ENCODE results near the gene FAM120A.
"Not testable (repeated sequence)": the region's sequence is repeated elsewhere in the genome, so short reads cannot be mapped to it uniquely, and the experiment has no call there.

The FAM120A gene

DNA sequence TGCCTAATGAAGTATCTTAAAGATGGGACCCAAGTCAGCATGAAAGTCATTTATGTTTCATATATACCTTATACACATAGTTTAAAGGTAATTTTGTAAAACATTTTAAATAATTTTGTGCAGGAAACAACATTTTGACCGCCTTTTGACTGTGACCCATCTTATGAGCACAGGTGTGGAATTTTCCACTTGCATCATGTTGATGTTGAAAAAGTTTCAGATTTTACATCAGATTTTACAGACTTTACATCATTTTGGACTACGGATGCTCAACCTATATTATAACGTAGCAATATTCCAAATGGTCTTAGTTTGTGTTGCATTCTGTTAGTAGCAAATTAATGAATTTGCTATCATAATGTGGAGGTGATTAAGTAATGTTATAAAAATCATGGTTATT lies 23.6 kb downstream of the FAM120A start:
- no peak for DNase-seq

DNA sequence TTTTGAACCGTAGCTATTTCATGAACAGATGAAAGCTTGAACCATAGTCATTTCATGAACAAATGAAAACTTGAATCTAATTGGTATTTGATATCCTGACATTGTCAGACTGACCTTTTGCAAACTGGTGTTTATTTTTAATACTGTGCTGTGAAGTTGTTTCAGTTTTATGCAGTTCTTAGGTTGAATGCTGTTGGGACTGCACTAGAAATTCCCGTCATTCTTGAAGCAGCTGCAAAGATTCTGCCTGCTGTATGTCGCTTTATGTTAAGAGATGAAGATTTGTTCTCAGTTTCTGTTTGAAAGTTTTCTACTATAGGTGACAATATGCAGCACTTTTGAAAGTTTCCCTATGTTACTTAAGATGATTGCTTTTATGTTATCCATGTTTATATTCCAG lies 24.4 kb downstream of the FAM120A start:
- DNase-seq = no peak

DNA sequence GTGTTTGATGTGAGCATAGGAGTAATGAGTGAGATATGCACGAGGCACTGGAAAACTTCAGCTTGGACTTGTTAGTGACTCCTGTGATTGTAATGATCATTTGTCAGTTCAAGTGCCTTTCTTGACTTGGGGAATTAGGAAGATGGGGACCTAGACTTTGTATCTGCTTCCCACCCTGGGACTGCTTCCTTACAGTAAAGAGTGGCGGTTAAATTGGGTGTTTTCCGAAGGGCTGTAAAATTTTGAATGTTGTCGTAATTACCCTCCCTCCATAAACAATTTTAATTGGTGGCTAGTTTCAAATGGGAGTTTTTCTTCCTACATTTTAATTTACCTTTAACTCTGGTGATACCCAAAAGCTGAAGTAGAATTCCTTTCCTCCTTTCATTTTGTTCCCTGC lies 25.4 kb downstream of the FAM120A start:
- DNase-seq = no peak

DNA sequence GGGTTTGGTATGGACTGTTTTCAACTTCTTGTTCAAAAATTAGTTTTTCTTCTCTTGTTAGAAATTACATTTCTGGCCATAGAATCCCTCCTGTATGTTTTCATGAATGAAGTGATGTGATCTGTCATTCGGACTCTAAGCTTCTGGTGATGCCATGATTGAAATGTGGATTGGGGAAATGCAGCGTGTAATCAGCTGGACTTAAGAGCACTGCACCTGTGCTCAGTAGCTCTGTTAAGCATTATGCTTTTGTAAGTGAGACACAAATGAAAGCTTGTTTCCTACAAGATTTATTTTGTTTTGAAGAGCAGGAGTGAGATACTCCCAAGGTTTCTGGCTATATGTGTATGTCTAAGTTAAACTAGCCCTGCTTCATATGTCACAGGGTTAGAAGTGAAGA lies 25.9 kb downstream of the FAM120A start:
- no peak for DNase-seq

DNA sequence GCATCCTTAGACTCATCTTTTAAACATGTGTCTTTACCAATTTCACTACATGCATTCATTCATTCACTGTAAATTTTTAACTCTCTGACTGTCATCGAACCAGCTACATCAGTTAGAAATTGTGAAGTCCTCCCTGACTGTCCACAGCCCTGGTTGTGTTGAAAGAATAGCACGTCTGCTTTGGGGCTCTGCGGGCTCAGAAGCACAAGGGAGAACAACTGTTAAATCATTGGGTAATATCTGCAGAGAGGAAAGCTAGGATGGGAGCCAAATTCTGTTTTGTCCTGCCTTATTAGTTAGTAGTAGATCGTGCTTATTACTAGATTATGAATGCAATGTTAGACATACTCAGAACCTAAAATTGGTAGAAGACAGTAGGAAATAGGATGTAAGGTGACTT lies 28.2 kb downstream of the FAM120A start:
- no peak for DNase-seq

DNA sequence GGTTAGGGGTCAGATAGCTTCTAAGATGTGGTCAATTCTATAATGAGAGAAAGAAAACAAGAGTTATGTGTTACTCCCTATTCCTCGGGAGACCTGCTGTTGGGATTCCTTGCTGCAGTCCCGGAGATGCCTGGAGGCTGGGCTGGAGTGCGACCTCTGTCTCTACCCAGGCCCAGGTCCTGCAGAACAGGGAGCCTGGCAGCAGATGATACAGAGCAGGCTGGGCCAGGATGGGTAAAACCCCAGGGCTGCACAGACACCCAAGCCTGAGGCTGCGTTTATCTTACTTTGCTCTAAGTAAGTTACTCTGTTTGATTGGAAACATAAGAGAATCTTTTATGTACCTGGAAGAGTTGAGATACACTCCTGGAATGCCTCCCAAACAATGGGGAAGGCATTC lies 28.8 kb downstream of the FAM120A start:
- no peak for DNase-seq

DNA sequence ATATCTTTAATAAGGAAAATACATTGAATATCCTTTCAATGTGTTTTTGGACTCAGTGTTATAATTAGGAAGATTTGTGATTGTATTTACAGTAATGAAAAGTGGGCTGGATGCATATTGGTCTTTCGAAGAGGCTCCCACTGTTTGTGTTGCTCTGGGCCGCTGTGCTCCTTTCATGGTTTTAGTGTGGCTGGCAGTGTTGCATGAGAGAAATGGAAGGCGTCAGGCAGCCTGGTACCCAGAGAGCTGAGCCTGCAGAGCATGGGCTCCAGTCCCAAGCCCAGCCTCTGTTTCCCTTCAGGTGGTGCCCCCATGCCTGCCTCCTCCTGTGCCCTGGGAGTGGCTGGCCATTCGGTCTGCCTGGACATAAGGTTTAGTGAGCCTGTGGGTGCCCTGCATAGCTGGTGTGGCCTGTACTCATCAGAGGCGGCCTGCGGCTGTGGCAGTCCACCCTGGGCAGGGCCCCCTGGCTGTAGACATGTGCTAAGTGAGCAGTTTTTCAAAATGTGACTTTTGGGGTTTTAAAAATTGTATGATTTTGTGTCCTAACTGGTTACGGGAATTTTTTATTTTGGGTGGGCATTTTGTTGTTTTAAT lies 29.3 kb downstream of the FAM120A start:
- no peak for DNase-seq

DNA sequence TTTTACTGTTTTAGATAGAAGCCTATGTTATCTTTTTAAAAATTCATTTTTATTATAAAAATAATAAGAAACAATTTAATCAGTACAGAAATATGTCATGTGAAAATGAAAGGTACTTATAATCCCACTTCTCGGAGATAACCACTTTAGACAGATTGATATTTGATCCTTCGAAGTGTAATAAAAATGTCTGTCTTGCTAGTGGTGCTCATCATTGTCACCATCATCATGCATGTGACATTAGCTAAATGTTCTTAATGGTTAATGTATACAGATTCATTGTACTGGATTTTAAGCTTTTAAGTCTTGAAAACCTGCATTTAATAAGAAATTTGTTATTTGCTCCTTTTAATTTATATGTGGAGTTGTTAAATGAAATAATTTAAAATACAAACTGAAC lies 32.0 kb downstream of the FAM120A start:
- DNase-seq = no peak

DNA sequence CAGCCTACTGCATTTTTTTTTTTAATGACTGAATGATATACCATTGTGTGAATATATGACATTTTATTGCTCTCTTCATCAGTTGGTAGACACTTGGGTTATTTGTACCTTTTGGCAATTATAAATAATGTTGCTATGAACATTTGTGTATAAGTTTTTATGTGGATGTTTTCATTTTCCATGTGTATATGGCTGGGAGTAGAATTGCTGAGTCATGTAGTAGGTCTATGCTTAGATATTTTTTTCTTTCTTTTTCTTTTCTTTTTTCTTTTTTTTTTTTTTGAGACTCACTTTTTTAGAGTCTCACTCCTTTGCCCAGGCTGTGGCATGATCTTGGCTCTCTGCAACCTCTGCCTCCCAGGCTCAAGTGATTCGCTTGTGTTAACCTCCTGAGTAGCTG lies 34.8 kb downstream of the FAM120A start:
- DNase-seq = no peak

DNA sequence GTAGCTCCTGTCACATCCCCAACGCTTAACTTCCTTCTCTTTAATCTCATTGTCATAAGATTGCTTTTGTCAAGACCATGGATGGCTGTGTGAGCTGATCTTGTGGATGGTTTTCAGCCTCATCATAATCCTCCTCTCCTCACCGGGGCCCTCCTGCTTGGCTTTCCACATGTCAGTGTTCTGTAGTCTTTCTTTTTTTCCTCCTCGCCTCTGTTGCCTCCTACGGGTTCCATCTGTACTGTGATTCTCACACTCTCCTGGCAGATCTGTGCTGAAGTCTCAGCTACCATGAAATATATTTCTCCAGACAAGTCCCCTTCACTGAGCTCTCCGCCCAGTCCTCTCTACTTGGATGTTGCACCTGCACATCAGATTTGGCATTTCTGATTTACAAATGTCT lies 36.8 kb downstream of the FAM120A start:
- no peak for DNase-seq

DNA sequence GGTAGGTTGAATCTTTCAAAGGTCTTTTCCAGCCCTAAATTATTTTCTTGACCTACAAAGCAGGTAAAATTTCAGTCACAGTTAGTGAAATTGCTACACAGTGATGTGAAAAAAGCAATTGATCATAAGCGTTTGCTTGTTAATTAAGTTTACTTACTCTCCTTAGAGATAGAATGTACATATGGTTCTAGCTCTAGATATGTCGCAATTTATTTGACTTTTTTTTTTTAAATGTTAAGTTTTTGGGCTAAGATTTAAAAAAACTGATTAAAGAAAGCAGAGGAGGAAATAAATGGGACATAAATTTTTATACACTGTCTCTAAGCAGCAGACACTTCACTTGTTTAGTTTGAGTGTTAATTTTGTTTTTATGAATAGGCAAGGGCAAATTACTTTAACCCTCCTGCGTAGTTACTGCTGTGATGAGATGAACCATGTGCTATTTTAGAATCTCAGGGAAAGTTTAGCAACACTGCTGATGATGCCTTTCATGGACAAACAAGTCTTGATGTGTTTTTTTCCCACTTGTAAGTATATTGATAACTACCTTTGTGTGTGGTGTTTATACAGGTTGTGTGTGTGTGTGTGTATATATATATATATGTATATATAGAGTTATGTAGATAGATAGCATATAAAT lies 40.2 kb downstream of the FAM120A start:
- no peak for DNase-seq

DNA sequence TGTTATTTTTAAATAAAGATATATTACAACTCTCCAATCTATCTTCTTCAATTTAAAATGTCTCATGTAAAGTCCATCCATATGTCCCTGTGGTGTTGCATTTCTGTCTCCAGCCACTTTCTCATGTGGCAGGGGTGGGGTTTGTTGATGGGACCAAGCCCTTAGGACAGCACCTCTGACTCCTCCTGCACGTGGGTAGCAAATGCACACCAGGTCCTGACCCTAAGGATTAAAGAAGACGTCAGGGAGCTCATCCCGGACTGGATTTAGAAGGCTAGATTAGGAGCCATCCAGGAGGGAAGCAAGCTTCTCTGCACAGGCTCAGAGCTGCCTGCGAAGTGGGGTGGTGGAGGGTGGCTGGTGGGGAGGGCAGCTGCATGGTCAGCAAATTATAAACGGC lies 40.8 kb downstream of the FAM120A start:
- no peak for DNase-seq

DNA sequence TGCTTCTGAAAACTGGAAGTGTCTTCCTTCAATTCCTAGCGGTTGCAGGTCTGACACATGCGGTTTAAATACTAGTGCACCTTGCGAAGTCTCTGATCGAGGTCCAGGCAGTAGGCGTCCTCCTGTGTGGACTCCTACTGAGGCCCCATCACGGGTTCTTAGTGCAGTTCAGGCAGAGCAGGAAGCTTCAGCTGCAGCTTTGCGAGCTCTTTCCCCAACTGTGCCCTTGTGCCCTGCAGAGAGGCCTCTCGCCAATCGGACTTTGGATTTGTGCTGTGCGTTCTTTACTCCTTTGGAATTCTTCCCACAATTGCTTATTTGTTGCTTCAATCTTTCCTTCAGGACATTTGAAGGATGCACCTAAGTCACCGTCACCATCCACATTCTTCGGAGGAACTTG lies 42.5 kb downstream of the FAM120A start:
- no peak for DNase-seq

DNA sequence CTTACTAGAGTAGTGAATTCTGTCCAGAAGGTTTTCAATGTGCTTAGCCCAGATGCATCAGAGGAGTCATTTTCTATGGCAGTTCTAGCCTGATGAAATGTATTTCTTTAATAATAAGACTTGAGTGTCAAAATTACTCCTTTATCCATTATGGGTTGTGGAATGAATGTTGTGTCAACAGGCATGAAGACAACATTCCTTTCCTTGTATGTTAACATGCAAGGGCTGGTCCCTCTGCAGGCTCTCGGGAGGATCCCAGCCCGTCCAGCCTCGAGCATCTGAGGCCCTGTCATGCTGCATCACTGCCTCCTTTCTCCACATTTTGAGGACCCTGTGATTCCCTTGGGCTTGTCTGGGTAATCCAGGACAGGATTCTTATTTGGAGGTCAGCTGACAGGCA lies 44.8 kb downstream of the FAM120A start:
- DNase-seq = no peak

DNA sequence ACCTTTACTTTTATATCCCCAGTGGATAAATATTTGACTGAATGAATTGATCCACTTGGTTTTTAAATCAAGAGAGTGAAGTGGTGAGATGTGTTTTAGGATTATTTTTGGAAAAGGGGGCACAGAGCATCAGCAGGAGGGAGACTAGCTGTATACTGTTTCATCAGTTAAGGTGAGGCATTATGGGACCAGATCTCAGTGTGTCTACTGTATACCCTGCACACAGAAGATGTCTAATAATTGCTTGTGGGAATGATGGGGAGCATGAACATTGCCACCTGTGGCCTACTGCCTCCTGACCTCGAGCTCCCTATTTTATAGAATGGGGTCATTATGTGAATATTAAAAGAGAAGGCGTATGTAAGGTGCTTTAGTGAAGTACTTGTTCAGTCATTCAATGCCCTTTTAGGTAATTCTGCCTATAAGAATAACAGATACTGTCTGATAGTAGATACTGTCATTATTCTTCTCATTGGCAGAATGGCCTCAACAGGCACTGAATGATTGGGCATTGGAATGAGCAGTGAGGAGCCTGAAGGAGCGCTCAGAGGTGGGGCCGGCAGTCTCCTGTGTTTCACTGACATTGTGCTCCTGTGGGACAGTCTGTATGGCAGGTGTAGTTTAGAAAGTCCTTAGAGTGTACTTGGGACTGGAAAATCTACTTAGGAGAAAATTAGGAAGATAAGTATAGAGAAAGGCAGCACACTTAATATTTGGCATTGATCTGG lies 49.2 kb downstream of the FAM120A start:
- no peak for DNase-seq

DNA sequence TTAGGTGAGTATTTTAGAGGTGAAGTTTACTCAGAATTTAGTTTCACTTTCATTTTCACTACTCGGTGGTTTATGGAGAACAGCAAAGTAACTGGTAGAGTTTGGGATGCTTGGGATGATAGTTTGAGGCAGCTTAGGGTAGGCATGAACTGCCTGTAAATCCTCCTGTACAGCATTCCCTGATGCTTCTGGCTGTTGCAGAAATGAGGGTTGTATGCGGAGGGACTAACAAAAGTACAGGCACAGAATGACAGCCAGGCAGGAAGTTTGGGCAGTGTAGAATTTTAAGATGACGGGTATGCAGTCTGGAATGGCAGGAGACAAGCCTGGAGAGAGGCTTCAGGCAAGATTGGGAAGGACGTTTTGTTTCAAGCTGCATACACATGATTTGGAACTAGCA lies 49.9 kb downstream of the FAM120A start:
- no peak for DNase-seq

DNA sequence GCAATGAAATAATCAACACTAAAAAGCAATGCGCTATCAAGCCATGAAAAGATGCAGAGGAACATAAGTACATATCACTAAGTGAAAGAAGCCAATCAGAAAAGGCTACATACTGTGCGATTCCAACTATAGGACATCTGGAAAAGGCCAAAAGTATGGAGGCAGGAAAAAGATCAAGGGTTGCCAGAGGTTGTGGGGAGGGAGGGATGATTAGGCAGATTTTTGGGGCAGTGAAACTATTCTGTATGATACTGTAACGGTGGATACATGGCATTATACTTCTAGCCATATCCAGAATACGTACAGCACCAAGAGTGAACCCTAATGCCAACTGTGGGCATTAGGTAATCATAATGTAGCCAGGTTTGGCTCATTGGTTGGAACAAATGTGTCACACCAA lies 51.9 kb downstream of the FAM120A start:
- DNase-seq = no peak

DNA sequence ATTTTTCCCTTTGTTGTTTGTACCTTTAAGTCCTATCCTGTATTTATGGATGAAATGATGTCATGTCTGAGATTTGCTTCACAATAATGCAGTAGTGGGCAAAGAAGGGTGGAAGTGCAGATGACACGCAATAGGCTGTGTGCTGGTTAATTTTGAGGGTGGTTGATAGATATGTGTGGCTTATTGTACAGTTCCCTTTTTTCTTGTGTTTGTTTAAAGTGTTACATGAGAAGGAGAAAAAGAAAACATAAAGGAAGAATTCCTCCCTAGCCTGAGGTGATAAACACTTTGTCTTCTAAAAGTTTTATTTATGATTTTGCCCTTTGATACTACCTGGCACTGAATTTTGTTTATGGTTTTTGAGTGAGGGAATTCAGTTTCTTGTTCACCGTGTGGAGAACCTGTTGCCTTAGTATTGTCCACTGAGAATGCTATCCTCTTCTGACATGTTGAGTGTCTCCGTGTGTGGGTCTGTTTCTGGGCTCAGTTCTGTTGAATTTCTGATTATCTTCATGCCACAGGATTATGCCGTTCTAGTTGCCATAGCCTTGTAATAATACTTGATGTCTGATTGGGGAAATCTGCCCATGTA lies 54.2 kb downstream of the FAM120A start:
- no peak for DNase-seq

DNA sequence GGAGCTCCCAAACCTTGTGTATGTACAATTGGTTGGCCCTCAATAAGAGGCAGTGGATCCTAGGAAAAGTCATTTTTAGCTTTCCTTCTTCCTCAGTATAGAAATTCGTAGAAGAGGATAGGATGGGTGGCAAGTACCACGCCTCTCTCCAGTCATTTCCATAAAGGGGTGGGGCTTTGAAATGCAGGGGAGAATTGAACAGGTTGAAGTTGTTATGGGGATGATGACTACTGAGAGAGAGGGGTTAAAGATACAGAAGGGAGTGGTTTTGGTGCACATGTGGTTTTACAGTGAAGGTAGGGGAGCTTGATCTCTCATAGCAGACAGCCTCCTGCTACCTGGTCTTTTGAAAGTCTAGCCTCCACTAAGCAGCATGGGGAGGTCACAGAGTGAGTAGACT lies 56.3 kb downstream of the FAM120A start:
- DNase-seq = no peak

DNA sequence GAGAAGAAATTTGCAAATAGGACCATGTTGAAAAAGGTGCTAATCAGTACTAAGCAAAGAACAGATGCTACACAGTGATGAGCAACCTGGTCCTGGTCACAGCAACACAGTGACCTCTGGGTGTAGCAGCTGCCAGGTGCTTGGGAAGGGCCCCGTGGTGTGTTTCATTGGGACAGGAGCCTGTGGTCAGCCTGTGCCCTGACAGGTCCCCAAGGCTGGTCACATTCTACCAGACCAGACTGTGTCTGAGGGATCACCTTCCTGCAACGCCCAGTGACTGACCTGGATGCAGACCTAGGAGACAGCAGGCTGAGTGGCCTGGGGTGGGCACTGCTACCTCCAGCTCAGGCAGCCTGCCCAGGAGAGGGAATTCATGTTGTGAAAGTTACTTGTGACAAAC lies 56.7 kb downstream of the FAM120A start:
- no peak for DNase-seq

DNA sequence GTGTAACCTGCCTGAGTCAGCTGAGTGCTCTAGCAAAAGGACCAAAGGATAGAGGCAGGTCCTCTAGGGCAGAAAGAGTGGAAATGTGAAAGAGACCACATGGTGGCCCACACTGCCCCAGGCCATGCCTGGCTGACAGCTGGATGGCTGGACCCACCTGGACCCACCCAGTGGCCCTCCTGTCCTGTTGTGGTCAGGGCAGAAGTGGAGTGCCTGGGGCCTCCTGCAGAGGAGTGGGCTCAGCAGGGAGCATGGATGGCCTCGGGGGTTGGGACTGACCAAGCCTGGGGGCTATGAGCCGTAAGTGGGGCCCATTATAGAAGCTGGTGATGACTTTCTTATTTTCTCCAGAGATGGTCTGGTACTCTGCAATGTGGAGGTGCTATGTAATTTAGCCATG lies 57.6 kb downstream of the FAM120A start:
- DNase-seq = no peak

DNA sequence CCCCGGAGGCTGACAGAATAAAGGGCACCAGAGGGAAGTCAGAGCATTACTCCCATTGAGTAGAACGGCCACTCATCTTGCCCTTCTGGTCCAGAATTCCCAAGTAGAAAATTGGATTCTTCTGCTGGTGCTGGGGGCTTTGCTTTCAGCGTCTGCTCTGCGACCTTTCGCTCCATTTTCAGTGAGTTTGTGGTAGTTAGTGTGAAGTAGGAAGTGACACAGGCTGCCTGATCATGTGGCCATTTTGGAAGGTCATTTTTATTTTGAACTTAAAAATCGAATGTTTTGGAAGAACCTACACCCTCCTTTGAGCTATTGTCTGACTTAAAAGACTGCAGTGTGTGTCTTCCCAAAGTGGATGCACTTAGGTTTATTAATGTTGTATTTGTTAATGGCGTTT lies 58.6 kb downstream of the FAM120A start:
- no peak for DNase-seq

DNA sequence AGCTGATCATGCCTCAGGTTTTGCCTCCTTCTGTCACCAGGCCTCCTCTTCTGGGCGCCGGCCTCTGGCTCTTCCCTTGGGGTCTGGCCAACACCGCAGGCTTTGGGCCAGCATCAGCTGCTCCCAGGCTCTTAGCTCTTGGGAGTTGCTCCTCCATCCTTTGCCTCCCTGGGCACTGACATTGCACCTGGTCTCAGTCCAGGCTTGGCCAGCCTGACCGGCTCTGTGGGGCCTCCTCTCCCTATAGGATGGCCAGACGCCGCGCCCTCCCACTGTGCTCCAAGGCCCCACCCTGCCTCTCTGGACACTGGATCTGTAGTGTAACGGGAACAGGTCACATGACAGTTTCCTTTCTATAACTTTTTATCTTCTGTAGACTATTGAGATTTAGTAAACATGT lies 59.7 kb downstream of the FAM120A start:
- DNase-seq = not testable (repeated sequence)

DNA sequence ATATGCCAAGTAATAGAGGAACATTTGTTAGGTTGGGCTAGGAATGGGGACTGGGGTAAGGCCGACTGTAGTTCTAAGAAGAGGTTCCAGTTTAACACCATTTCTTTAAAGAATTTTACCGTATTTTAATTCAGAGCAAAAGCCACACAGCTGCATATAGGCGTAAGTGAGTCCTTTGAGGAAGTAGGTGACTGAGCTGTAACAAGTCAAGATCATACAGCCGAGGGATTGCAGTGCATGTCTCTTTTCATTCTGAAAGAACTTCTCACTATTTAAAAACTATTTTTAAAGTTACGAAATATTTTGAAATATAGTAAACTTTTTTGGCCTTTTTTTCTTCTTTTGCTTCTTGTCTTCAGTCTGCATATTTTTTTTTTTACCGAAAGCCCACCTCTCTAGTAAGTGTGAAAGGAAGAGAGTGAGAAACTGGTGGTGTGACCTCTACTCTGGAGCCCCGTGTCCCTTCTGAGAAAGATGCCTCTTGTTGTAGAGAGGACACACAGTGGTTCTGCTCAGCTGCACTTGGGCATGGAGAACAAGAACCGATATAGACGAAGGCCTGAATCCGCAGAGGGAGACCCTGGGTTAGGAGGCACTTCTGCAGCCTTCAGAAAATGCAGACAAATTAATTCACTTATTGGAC lies 60.8 kb downstream of the FAM120A start:
- not testable (repeated sequence) for DNase-seq
